ENCODE data around the gene TIRAP. TPM values are rescaled to one million over a fixed set of nuclear protein-coding genes. Genes with fewer than 3 reads are reported as not detected.
"Not testable (repeated sequence)": the region's sequence is repeated elsewhere in the genome, so short reads cannot be mapped to it uniquely, and the experiment has no call there.

TIRAP gene
- total RNA-seq, 1 donor from 2014 or later, result 3.0 TPM

DNA sequence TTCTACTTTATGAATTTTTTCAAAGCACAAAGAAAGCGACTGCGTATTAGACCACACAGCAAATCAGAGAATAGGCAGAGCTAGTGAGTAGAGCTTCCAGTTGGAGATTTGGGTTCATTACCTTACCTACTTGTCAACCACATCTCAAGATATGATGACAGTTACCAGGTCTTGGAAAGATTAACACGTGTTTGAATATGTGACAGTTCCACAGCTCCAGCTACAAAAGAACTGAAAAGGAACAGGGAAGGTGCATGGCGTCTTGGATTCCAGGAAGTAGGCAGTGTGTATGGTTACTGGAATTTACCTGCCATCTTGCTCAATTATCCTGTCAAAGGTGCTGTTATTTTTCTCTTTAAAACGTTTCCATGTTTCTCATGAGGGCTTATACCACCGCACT, 5.3 kb downstream of the TIRAP start:
- DNase-seq, result no peak

DNA sequence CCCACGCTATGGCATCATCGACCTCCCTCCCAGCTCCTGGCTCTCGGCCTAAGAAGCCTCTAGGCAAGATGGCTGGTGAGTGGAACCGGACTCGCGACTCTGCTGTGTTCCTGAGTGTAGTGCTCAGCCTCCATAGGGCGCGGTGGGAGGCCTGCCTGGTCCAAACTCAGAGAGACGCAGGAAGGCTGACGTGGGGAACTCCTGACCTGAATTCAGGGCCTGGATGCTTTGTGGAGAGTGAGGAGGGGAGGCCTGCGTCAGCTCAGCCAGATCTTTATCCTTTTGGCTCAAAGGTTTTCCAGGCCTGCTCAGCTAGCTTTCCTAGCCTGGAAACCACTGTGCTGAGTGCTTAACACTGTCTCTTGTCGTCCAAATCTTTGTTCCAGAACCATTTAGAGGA, 8.0 kb downstream of the TIRAP start:
- no peak for DNase-seq

DNA sequence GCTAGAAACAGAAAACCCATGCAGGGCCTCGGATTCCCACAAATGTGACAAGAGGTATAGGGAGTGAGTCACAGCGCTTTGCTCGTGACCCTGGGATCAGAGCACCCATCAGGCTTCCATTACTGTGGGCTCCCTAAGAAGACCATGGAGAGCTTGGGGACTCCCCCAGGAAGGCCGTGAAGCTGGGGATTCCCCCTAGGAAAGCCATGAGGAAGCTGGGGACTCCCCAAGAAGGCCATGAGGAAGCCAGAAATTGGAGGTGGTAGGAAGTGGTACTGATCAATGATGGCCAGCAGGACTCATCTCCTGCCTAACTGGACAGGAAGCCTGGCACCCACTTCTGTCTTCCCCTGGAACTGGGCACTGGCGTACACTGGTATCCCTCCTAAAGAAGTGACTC, 10.8 kb downstream of the TIRAP start:
- no peak for DNase-seq

DNA sequence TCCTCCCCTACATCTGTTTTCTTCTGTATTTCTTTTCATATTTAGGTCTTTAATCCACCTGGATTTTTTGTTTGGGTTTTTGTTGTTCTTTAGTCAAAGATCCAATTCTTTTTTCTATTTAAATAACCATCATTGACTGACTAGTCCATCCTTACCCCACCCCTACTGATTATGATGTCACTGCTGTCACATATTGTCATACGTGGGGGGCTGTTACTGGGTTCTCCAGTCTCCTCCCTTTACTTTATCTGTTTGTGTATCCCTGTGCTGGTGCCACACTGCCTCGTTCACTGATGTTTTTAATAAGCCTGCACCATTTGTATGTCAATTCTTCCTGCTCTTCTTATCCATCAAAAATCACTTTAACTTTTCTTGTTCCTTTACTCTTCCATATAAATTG, 14.1 kb downstream of the TIRAP start:
- DNase-seq, result no peak

DNA sequence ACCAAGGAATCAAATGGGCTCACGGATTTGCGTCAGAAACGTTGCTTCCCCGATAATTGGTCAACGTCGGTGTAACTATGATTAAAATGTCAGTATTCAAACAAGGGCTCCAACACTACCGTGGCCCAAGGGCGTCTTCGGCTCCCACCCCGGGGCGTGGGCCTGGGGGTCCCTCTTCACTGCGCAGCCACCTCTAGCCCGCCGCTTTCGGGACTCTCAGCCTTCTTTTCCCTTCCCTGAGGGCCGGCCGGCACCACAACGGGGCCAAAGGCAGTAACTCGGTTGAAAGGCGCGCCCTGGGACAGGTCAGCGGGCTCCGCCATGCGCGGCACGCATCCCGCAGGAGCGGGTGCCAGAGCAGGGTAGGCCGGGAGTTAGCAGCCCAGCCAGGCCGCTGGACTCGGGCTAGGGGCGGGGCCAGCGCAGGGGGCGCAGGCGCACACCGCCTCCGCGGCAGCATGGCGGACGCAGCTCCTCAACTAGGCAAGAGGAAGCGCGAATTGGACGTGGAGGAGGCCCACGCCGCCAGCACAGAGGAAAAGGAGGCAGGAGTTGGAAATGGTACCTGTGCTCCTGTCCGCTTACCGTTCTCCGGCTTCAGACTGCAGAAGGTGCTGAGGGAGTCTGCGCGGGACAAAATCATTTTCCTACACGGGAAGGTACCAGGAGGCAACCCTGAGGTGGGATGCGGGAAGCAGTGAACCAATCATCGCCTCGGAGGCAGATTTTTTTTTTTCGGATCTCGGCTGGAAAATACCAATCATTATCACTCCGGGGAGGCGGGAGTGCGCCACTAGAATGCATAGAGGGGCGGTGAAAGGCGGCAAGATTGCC, 20.9 kb downstream of the TIRAP start, which contains the start of gene DCPS:
DCPS (plus strand) TSS at position 438 of the 834 bp plus-strand sequence; CDS start at position 459, 21 bp downstream.
- DNase-seq, result peak; percentile 84

DNA sequence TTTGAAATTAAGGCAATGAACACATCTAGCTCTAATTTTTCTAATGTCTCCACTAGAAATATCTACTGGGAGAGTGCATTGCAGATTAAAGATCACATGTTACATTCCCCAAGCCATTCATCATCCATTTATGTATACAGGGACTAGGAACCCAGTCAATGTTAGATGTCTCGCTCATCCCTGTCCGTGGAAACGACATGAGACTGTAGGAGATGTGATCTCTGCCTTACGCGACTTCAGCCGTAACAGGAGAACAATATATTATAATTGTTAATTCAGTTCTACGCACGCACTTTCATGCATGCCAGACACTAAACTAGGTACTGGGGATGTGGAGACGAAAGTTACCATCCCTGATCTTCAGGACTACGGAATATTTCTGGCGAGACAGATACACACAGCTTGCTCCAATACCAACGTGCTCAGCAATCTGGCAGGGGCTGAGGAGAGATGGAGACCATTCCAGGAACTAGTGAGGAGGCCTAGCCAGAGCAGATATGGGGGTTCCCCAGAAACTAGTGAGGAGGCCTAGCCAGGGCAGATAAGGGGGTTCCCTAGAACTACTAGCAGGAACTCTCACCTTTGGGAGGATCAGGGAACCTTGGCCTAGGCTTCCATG, 21.7 kb downstream of the TIRAP start:
- no peak for DNase-seq

DNA sequence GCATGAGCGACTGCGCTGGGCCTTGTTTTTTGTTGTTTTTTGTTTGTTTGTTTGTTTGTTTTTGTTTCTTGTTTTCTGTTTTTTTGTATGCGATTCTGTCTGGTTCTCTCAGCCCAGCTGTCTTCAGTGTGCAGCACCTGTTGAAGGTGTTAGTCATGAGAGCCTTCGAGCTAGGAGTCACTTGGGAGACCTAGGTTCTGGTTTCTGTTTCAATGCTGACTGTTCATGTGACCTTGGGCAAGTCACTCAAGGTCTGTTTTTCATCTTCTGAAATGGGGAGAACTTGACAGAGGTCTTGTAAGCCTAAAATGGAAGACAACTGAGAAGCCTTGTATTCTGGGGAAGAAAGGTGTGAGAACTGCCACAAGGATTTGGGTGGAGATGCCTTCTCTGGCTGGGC, 22.8 kb downstream of the TIRAP start:
- DNase-seq, result no peak

DNA sequence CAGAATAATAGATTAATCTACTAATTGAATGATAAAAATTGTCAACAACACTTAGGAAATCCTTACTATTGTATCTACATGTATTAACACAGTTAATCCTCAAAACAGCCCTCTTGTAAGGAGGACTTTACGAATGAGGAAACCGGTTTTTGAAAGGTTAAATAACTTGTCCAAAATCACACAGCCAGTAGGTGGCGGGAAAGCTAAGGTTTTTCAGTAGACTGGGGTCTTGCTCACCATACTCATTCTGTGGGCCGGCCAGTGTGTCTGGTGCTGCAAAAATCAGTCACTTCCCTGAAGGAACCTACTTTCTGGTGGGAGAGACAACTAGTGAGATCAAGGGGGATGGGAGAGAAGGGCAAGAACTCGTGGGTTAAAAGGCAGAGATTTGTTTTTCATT, 24.8 kb downstream of the TIRAP start:
- DNase-seq, result no peak

DNA sequence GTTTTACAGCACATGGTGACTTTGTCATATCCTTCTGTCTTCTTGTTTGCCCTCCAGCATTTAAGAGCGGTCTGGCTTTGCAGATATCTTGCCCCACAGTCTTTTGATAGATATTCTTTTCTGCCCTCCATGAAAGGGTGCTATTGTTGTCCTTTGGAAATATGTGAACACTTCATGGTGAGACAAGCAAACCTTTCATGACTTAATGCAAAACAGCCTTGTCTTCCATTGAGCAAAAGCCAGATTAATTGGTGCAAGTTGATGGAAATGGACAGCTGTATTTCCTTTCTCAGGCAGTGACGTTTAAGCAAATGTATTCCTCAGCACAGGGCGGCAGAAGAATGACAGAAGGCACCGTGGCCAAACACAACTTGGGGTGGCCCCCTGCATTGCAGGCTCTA, 25.4 kb downstream of the TIRAP start:
- no peak for DNase-seq

DNA sequence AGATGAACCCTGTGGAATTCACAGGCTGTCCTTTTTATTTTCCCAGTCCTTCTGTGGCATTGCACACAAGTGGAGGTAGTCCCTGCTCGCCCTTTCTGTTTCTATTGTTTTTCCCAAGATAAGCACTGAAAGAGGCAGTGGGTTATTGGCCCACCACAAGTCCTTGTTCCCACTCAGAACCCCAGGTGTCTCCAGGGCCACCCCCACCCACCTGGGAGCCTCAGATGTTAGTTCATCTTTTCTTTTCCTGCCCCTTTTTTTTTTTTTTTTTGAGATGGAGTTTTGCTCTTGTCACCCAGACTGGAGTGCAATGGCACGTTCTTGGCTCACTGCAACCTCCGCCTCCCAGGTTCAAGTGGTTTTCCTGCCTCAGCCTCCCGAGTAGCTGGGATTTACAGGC, 25.9 kb downstream of the TIRAP start:
- not testable (repeated sequence) for DNase-seq

DNA sequence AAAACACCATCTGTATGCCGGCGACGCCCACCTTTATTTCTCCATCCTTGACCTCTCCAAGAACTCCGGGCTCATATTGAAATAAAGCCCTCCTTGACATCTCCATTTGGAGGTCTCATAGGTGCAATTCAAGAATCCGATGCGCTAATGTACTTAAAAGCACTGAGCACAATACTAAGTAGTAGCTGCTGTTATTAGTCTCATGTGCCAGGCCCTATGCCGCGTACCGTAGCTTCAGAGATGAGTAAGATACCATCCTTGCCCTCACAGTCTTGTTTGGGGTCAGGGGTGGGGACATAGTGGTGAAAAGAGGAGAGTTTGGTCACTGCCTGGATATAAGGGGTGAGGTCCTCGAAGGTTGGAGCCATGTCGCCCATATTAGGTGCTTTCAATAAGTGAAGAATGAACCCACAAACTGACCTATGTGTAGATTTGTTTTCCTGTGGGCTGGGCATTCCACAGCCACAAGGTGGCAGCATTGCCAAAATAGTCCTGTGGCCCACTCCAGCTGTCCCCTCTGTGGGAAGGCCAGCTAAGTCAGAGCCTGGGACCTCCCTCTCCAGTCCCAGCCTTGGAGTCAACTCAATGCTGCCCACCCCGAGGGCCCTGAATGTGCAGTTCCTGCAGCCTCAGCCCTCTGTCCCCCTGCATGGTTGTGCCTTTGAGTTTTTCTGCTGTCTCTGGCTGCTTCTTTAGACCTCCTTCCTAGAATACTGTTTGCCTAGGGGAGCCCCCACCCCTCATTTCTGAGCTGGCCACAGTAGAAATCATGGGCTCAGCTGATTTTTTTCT, 27.5 kb downstream of the TIRAP start:
- peak; percentile 56 for DNase-seq

DNA sequence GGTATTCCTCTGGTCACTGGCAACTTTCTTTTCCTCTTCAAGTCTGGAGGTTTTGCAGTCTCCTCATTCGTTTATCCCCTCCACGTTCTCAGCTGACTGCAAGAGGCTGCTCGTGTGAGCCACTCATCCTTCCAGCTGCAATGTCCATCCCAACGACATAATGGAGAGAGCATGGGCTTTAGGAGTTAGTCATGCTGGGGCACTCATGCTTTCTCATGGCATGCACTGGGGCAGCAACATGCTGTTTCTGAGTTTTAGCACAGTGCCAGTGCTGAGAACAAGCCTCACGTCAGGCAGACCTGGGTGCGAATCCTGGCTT, 28.1 kb downstream of the TIRAP start:
- DNase-seq, result no peak

DNA sequence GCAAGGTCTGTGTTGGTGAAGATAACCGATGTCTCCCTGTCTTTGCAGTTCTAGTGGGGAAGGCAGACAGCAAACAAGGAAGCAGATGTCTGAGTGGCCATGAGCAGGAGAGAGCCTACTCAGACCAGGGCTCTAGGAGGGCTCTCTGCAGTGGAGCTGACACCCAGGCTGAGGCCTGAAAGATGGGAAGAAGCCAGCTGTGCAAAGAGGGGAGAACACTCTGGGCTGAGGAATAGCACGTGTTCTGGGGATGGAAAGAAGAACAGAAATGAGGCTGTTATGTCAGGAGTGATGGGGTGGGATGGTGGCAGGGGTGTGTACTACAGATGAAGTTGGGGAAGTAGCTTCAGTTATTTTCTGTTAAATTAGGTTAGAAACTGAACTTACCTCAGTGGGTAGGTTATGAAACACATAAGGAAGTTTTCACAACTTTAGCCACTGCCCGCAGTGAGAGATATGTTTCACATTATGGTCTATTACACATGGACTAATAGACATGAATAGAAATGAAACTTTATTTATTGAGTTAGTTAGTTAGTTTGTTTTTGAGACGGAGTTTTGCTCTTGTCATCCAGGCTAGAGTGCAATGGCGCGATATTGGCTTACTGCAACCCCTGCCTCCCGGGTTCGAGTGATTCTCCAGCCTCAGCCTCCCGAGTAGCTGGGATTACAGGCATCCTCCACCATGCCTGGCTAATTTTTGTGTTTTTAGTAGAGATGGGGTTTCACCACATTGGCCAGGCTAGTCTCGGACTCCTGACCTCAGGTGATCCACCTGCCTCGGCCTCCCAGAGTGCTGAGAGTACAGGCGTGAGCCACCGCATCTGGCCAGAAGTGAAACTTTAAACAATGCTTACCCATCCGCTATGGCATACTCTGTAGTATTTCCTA, 28.8 kb downstream of the TIRAP start:
- DNase-seq, result no peak

DNA sequence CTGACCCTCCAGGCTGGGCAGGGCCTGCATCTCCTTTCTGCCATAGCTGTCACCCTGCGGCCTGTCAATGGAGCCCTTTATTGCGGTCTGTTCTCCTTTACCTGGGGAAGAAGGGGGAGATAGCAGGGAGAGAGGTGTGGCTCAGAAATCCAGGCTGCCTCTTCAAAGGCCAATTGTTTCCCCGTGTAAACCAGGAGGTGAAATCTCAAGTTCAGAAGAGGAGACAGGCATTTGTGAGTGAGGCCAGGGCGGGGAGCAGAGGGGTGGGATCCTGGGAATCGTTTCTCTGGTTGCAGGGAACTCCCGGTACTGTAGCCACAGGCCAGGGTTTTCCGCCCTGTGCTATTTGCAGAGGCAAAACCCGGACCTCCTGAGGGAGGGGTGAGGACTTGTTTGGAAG, 30.1 kb downstream of the TIRAP start:
- DNase-seq, result no peak

DNA sequence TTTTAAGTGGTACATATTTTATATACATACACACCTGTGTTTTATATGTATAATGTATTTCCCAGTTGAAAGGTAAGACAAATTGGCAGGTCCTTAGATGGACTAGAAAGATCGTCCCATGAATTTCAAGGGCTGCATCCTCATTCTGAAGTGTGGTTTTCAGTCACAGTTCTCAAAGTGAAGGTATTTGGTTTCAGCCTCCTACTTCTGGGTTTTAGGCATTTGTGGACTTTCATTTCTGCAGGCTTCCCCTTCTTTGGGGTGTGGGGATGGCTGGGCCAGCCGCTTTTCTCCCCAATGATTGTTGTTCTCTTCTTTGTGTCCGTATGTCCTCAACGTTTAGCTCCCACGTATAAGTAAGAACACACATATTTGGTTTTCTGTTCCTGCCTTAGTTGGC, 30.9 kb downstream of the TIRAP start:
- DNase-seq, result no peak

DNA sequence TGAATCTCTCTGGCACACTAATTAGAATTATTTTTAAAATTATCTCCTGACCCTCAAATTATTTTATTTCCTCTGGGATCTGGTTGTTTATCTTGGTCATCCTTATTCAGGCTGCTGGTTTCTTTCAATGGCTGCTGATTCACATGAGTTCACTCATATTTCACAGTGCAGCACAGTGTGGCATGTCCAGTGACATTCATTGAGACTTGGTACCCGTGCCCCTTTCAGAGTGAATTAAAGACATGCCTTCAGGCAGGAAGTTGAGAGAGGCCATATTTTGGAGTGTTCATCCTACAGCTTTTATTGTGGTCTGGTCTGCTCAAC, 34.5 kb downstream of the TIRAP start:
- no peak for DNase-seq

DNA sequence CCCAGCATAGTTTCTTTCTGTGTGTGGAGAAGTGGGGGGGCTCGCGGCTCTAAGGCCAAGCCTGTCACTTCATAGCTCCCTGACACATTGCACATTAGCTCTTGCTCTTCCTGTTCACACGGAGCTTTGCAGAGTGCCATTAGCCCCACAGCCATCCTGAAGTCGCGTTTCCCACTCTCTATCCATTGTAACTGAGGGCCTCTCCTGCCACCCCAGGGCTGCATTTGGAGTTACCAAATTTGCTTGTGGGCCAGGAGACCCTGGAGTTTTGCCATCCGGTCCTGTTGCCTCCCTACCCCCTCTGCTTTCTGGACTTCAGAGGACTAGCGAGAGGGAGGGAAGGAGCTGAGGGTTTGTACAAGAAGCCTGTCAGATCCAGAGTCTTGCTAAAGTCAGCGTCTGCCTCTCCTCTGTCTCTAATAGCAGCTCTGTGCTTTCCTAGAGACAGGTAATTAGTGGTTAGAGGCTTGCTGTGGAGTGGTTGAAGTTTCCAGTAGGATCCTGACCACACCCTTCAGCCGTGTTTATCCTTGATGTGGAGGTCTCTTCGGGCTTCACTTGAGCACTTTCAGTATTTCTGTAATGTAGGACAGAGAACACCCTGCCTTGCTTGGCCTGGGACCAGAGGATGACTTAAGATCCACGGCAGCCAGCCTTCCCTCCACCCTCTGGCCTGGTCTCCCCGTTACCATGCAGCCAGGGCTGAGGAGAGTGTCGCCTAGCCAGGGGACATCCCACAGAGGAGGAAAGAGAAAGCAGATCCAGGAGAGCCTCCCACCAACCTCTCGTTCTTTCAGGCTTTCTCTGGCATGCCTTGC, 35.1 kb downstream of the TIRAP start:
- peak; percentile 39 for DNase-seq

DNA sequence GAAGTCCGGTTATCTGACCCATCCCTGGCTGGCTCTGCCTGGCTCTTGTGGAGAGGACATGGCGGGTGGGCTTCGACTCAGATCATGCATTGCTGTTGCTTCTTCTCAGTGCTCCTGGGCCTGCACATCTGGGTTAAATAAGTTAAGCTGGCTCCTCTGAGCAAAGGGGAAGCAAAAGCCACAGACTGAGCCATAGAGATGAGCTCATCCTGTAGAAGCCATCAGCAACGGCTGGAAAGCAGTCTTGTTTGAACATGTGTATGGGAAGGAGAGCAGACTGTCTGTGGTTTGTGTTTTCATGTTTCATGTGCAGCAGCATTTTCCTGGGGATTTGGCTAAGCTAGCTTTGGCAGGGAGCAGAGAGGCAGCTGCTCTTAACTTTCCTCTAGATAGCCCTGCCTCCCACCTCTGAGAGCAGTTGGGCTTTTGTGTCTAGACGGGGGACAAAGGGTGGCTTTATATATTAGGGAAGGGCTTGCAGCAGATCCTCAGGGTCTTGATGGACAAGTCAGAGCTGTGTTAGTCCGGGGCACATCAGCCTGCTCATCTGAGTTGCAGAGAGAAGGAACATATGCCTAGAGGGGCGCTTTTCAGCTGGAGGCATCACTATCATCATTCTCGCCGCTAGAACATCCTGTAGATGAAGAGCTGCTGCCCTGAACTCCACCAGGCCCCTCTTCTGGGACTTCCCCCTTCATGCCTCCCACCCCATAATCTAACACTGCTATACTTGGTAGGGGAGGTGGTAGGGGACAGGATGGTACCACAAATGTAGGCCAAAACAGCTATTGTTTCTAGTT, 35.9 kb downstream of the TIRAP start:
- no peak for DNase-seq

DNA sequence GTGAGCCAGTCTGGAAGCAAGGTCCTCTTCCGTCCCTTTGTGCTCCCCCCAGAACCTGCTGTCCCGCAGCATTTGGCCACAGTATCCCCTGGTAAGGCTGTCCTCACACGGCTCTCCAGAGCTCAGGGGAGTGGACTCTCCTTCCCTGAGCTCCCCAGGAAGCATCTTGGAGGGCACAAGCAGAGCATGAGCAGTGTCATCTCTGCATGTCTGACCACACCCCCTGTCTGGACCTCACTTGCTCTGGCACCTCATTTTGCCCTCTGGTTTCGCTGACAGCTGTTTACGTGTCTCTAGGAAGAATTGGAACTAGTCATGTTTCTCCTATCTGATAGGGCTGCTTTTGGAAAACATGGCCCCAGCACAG, 36.5 kb downstream of the TIRAP start:
- no peak for DNase-seq

DNA sequence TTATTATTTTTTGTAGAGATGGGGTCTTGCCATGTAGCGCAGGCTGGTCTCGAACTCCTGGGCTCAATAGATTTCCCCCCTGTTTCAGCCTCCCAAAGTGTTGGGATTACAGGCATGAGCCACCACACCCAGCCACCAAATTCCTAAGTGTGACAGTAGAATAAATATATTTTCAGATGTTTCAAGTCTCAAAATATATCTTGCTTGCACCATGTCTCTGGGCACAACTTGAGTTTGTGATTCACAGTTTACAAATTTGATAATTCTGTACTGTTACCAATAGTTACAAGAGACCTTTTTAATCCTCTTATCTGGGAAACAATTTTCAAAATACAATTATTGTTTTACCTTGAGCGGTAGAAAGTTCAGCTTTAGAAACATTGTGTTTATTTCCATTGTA, 40.1 kb downstream of the TIRAP start:
- no peak for DNase-seq

Data from occipital lobe (tissue), 2 donors.